Measurements from ENCODE around the gene CDC42EP1.

- TF ChIP-seq CTCF (IDR thresholded peaks at IDR 0.05) (no peak), EZH2 (IDR thresholded peaks at IDR 0.05; ENCODE audit: borderline replicate concordance, insufficient read depth, low read depth, low read length, poor library complexity, severe bottlenecking) (no peak)
Measured at GRCh38 chr22:37516456-37516855, 43.8 kb upstream of the CDC42EP1 start.
